T-helper 1 cell treated with Interleukin-12 subunit alpha and Interleukin-12 subunit beta and Interleukin-4 antibody, amounts not matched to agents 30 ng/mL and 1 ng/mL, for 36 hours (primary cell): ENCODE measurements around the gene SEMA3A. TPM values are rescaled to one million over a fixed set of nuclear protein-coding genes. Genes with fewer than 3 reads are reported as not detected.
"Not testable (repeated sequence)": the region's sequence is repeated elsewhere in the genome, so short reads cannot be mapped to it uniquely, and the experiment has no call there.

Experiments used
- intact Hi-C: fragments of 100-400 bp; cut with micrococcal nuclease; formaldehyde crosslinking; loops from one replicate; pipeline ENCODE4 v1.15.1; 2024
- total RNA-seq: library from RNA; stranded (reverse); gene quantifications from 2 replicates; pipeline ENCODE4 v1.2.3, GENCODE V29; 2022

Gene SEMA3A
- total RNA-seq = 0.17 TPM in 2 replicates

- intact Hi-C loops = loop anchor here (5.0 kb wide), 1 partner anchor 828 kb away; no protein-coding TSS in a partner anchor
These were observed at the start of gene SEMA3A for GRCh38 chr7:84194484-84195271. Gene SEMA3A (minus strand): TSS chr7:84194789. CDS start chr7:84194586, 203 bp downstream.

- intact Hi-C loops = not testable (repeated sequence)
These were observed 48.4 kb upstream of the SEMA3A start for GRCh38 chr7:84243037-84243436.

- intact Hi-C loops = no loop called here
These were observed 44.0 kb upstream of the SEMA3A start for GRCh38 chr7:84238596-84238995.

- intact Hi-C loops = no loop called here
These were observed 43.1 kb upstream of the SEMA3A start for GRCh38 chr7:84237533-84238173.

GRCh38 chr7:84236398-84236797 lies 41.8 kb upstream of the SEMA3A start:
- intact Hi-C loops = no loop called here

- intact Hi-C loops = no loop called here
These were observed 38.1 kb upstream of the SEMA3A start for GRCh38 chr7:84232646-84233045.

DNA sequence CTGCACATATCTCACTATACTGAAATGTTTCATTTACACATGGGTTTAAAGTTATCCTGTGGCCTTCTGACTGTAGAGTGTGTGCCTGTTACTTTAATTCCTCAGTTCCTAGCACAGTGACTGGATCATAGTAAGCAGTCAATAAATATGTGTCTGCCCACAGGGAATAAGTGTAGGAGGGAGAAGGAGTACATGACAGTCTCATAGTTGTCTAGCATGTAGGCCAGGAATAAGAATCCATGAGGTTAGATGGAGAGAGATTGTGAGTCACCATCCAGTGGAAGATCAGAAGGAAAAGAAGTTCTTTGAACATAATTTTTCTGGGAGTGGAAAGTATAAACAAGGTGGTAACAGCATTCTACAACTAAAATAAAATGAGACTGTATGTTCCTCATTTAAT lies 36.6 kb upstream of the SEMA3A start:
- intact Hi-C loops = no loop called here

- intact Hi-C loops = no loop called here
These were observed 35.9 kb upstream of the SEMA3A start for GRCh38 chr7:84230491-84230890.

GRCh38 chr7:84228526-84228925 lies 33.9 kb upstream of the SEMA3A start:
- intact Hi-C loops = no loop called here

DNA sequence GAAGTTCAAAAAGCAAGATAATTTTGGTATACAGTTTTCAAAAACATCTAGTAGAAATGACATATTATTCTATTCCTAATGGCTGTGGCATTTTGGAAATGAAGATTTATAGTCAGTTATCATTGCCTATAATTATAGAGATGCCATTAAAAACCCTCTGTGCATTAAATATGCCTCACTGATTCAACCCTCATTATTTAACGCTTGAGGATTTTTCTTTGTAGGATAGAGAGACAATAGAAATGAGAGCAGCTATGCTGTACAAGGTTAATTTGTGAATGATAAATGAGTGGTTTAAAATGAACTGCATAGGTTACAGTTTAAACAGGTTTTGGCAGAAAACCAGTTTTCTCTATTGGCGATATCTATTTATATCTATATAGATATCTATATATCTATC lies 32.2 kb upstream of the SEMA3A start:
- intact Hi-C loops = no loop called here

DNA sequence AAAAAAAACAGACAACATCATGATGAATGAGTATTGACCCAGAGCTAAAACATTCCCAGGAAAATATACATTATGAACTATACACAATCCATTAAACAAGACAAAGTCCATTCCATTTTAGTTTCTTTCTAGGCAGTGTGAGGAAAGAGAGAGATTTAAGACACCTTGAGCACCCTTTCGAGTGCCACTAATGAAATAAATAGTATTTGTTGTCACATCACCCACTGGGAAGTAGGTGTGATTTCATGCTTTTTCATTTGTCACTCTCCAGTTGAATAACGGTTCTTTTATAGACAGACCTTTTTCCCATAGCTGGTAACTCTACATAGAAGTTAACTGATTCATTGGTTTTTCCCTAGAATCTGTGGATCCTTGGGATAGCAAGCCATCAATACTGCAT lies 29.9 kb upstream of the SEMA3A start:
- intact Hi-C loops = no loop called here

- intact Hi-C loops = no loop called here
These were observed 24.7 kb upstream of the SEMA3A start for GRCh38 chr7:84219310-84219709.

GRCh38 chr7:84218681-84219080 lies 24.1 kb upstream of the SEMA3A start:
- intact Hi-C loops = no loop called here

DNA sequence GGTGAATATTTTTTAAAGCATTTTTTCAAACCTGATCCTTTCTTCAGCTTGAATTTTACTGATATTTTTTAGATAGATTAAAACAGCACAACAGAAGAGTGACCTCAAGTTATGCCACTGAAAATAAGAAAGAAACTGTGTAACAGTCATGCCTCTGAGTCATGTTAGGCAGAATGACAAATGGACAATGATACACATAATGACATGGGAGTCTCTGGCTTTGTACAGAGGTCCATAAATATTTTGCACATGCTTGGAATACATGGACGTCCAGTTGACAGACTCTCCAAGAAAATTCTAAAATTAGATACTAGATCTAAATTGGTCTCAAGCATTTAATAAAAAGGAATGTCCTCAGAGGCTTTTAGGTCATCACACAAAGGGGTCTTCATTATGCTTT lies 21.9 kb upstream of the SEMA3A start:
- intact Hi-C loops = no loop called here

DNA sequence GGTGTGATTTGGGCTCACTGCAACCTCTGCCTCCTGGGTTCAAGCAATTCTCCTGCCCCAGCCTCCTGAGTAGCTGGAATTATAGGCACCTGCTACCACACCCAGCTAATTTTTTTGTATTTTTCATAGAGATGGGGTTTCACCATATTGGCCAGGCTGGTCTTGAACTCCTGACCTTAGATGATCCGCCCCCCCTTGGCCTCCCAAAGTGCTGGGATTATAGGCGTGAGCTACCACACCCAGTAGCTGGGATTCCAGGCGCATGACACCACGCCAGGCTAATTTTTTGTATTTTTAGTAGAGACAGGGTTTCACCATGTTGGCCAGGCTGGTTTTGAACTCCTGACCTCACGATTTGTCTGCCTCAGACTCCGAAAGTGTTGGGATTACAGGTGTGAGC lies 20.2 kb upstream of the SEMA3A start:
- intact Hi-C loops = not testable (repeated sequence)

DNA sequence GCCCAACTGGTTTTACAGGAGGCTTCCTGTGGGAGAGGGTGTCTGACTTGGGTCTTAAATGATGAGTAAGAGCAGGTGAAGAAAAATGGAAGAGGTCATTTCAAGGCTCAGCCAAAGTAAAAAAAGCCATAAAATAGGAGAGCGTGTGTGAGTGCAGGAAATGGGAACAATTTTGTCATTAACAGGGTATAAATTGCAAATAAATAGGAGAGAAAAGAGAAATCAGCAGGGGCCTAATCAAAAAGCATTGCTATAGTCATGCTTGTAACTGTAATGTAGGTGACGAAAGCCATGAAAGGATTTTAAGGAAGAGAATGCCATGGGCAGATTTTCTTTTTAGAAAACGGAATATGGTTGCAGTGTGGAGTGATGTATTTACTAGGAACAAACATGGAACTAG lies 15.7 kb upstream of the SEMA3A start:
- intact Hi-C loops = no loop called here

- intact Hi-C loops = no loop called here
These were observed 14.4 kb upstream of the SEMA3A start for GRCh38 chr7:84209006-84209405.

DNA sequence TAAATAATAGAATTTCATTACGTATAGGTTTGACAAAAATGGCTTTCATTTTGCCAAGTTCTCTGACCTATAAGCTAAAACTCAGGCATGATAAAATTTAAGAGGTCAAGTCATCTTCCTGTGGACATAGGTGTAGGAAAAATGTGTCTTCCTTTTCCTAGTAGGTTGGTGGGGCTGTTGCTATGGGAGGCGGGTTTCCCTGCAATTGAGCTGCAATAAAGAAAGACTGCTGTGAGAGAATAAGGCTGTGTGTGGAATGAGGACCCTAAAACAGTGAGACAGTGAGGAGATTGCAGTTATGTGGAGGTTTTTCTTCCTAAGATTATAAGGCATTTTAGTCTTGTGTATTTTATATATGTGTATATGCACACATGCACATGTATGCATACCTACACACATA lies 13.0 kb upstream of the SEMA3A start:
- intact Hi-C loops = no loop called here

DNA sequence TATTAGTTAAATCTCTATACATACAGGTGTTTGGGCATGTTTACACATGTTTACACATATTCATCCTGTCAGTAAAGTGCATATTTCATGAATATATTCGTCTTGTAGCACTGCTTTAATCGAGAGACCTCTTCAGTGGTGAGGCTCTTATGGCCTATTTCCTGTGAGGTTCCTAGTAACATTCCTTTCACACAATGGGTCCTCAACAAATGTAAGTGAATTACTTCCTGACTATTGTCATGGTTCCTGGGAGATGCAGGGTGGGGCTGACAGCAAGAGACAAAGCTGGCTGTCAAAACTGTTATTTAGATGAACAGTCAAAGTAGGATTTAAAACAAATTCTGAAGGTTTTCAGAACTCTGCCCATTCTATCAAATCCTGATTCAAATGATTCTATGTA lies 12.4 kb upstream of the SEMA3A start:
- intact Hi-C loops = no loop called here

DNA sequence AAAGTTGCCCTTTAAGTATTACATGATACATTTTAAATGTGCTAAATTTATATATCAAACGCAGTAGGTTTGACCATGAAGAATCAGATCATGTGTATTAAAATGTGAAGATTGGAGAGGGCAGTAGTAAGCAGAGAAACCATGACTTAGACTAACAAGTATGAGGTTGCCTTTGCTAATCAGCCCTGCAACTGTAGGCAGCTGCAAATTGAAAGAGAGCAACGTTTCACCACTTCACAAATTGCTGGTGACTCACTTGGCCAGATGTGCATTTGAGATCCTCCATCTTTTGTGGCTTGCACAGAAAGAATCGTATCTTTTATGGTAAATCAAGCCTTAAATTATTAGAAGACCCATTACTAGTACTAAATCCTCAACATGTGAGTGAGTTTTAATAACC lies 10.1 kb upstream of the SEMA3A start:
- intact Hi-C loops = no loop called here

DNA sequence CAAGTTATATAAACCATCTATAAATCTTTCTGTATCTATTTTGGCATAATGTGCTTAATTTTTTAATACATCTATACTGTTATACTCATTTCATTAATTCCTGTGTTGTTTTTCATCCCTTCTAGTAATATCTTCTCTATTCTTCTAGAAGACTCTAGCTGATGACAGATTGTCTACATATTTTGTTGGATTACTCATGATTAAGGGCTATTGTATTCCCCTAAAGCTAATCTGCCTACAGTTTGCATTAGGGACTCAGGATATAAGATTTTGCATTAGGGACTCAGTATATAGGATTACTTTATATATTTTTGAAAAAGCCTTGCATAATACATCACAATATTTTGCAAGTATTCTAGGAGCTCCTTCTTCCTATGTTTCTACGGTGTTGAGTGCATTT lies 8.3 kb upstream of the SEMA3A start:
- intact Hi-C loops = no loop called here

GRCh38 chr7:84200859-84201258 lies 6.3 kb upstream of the SEMA3A start:
- intact Hi-C loops = no loop called here

DNA sequence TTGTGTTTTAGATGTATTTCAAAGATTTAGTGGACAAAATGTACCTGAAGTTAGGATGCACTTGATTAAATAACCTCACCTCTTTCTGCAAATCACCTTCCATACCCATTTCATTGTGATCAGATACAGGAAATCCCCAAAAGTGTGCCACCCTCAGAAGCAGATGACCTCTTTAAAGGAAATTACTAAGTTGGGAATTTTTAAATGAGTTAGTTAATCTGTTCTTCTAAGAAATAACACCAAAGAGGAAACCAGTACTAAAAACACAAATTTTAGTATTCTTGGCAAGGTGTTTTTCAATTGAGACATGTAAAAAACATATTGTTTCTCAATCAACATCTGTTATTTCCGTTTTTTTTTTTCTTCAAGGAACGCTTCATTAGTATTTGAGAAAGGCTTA lies 4.6 kb upstream of the SEMA3A start:
- intact Hi-C loops = no loop called here
